AG09309 (cell line): ENCODE data around the gene MKX.

Experiments used
- DNase-seq: peaks from one replicate; pipeline ENCODE4 v3.0.0-alpha.2; 2010; ENCODE audit warnings: low read depth
- H3K4me3 ChIP-seq: 2 replicates; pipeline ENCODE4 v1.5.1; 2011; ENCODE audit warnings: mild to moderate bottlenecking, low read depth, low read length, moderate library complexity; ENCODE audit not compliant: control insufficient read depth
- CTCF ChIP-seq: IDR thresholded peaks from 2 replicates; pipeline ENCODE4 v1.5.1; 2011; ENCODE audit warnings: mild to moderate bottlenecking, low read depth, low read length, inconsistent platforms; ENCODE audit not compliant: insufficient read depth, control insufficient read depth; ENCODE audit errors: missing control alignments

Gene MKX

GRCh38 chr10:27679369-27679912, 66.2 kb downstream of the MKX start:
- no peak for DNase-seq
- no peak for TF ChIP-seq CTCF
- no peak overlapping the region for H3K4me3 ChIP-seq

GRCh38 chr10:27678166-27678565, 67.5 kb downstream of the MKX start:
- TF ChIP-seq CTCF = no peak

GRCh38 chr10:27673065-27673464, 72.6 kb downstream of the MKX start:
- no peak for TF ChIP-seq CTCF
- DNase-seq = no peak
- no peak overlapping the region for H3K4me3 ChIP-seq

More at GRCh38 chr10:27678166-27678565, 67.5 kb downstream of the MKX start:
- H3K4me3 ChIP-seq = no peak overlapping the region
- DNase-seq = no peak

- DNase-seq = no peak
- no peak overlapping the region for H3K4me3 ChIP-seq
- no peak for TF ChIP-seq CTCF
Measured at GRCh38 chr10:27671821-27672220, 73.8 kb downstream of the MKX start.

GRCh38 chr10:27664461-27664860, 81.2 kb downstream of the MKX start:
- DNase-seq = no peak
- TF ChIP-seq CTCF = no peak
- no peak overlapping the region for H3K4me3 ChIP-seq

GRCh38 chr10:27663621-27664020, 82.0 kb downstream of the MKX start:
- TF ChIP-seq CTCF = no peak
- DNase-seq = no peak
- H3K4me3 ChIP-seq = no peak overlapping the region

- H3K4me3 ChIP-seq = no peak overlapping the region
- DNase-seq = no peak
- no peak for TF ChIP-seq CTCF
Measured at GRCh38 chr10:27661514-27662286, 83.9 kb downstream of the MKX start.
